ENCODE results near the gene R3HDM2. TPM values are rescaled to one million over a fixed set of nuclear protein-coding genes. Genes with fewer than 3 reads are reported as not detected.

The R3HDM2 gene
- total RNA-seq, 4 donors from 2014 or later, result 30.7 to 40.8 (median 35.5) TPM

DNA sequence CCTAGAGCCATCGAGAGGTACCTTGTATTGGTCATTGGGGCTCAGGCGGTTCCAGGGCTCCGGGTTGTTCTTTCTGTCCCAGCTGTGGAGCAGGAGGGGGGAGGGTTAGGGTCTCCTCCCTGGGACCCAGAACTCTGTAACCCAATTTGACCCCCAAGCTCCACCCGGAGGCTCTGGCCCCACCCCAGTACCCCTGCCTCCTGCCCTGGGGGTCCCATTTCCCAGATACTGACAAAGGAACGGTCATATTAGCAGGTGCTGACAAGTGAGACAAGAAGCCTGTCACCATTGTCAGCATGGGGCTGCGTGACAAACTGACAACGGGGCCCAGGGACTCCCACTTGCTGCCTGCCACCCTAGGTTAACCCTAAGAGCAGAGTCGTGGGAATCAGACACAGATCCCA, 195.1 kb downstream of the R3HDM2 start:
- peaks cover 8% of the 10 kb centered on the region for H3K27me3 ChIP-seq
- peaks cover 11 to 36% of the 10 kb centered on the region in 2 donors for H3K4me1 ChIP-seq
- peak overlapping the region in 1 of 3 donors; percentile 2 for H3K27ac ChIP-seq
- H3K4me3 ChIP-seq (replicated peaks in 1 of 3), result no peak overlapping the region
- DNase-seq, result no peak
- no peak for TF ChIP-seq CTCF (IDR thresholded peaks at IDR 0.05)
- no peak for TF ChIP-seq POLR2A (IDR thresholded peaks at IDR 0.05)
- intact Hi-C loops (cut with DNase I), result no loop called here
- WGBS, 2 donors, result 57 to 58% methylated on average over 8 of the region's 8 CpGs
- H3K9me3 ChIP-seq, result no peaks in the 10 kb centered on the region
- peaks cover 23 to 26% of the 10 kb centered on the region in 2 donors for H3K36me3 ChIP-seq

GRCh38 chr12:57235017-57235727, 195.7 kb downstream of the R3HDM2 start:
- Histone ChIP-seq H3K27me3 (peaks cover 5% of the 10 kb centered on the region), H3K4me3 (replicated peaks in 1 of 3) (no peak overlapping the region), H3K9me3 (no peaks in the 10 kb centered on the region), H3K4me1 (peaks cover 11 to 36% of the 10 kb centered on the region in 2 donors), H3K27ac (peak overlapping the region in 1 of 3 donors; percentile 17), H3K36me3 (peaks cover 23 to 26% of the 10 kb centered on the region in 2 donors)
- TF ChIP-seq POLR2A (IDR thresholded peaks at IDR 0.05) (no peak), CTCF (IDR thresholded peaks at IDR 0.05) (no peak)
- intact Hi-C loops (cut with DNase I), result no loop called here
- DNase-seq, result peak in 1 of 2 donors; percentile 12
- 71 to 83% methylated on average over 20 to 23 of the region's 26 CpGs for WGBS, 2 donors

GRCh38 chr12:57234571-57235016, 196.2 kb downstream of the R3HDM2 start:
- no peaks in the 10 kb centered on the region for H3K9me3 ChIP-seq
- no peak overlapping the region for H3K4me3 ChIP-seq (replicated peaks in 1 of 3)
- peaks cover 23 to 26% of the 10 kb centered on the region in 2 donors for H3K36me3 ChIP-seq
- 92 to 93% methylated on average over 10 of the region's 10 CpGs for WGBS, 2 donors
- peaks cover 10 to 32% of the 10 kb centered on the region in 2 donors for H3K4me1 ChIP-seq
- TF ChIP-seq CTCF (IDR thresholded peaks at IDR 0.05) (no peak), POLR2A (IDR thresholded peaks at IDR 0.05) (no peak)
- H3K27me3 ChIP-seq, result no peaks in the 10 kb centered on the region
- DNase-seq, result no peak
- intact Hi-C loops (cut with DNase I), result no loop called here
- H3K27ac ChIP-seq, result peak overlapping the region in 1 of 3 donors; percentile 17

- DNase-seq, result no peak
- intact Hi-C loops (cut with DNase I), result no loop called here
- 87 to 92% methylated on average over 3 of the region's 3 CpGs for WGBS, 2 donors
- TF ChIP-seq CTCF (IDR thresholded peaks at IDR 0.05), result no peak
- TF ChIP-seq POLR2A (IDR thresholded peaks at IDR 0.05), result no peak
- peaks cover 10 to 30% of the 10 kb centered on the region in 2 donors for H3K4me1 ChIP-seq
- H3K27me3 ChIP-seq, result no peaks in the 10 kb centered on the region
- no peak overlapping the region for H3K27ac ChIP-seq
- H3K9me3 ChIP-seq, result no peaks in the 10 kb centered on the region
- no peak overlapping the region for H3K4me3 ChIP-seq (replicated peaks in 1 of 3)
- H3K36me3 ChIP-seq, result peaks cover 23 to 26% of the 10 kb centered on the region in 2 donors
Observed at GRCh38 chr12:57234233-57234570, 196.6 kb downstream of the R3HDM2 start.
